Nephron (organoid): Measurements from ENCODE around the gene DGKQ.
A peak's percentile ranks its signal among the peaks of the same experiment; 100 is the strongest.
"Not testable (repeated sequence)": the region's sequence is repeated elsewhere in the genome, so short reads cannot be mapped to it uniquely, and the experiment has no call there.

Experiments used
- H3K27ac Mint-ChIP-seq, 3 experiments: 2 replicates each; pipeline ENCODE4 v1.8.0; 2020; ENCODE audit warnings: mixed read lengths in 3 of 3, mild to moderate bottlenecking in 2 of 3, moderate library complexity in 1 of 3
- H3K27me3 Mint-ChIP-seq: 2 replicates; pipeline ENCODE4 v1.8.0; 2021; ENCODE audit warnings: low read depth, mild to moderate bottlenecking, moderate library complexity, mixed read lengths
- H3K36me3 Mint-ChIP-seq: 2 replicates; pipeline ENCODE4 v1.8.0; 2020; ENCODE audit warnings: low read depth, mixed read lengths
- H3K4me1 Mint-ChIP-seq: 2 replicates; pipeline ENCODE4 v1.8.0; 2020; ENCODE audit warnings: mixed read lengths
- H3K4me3 Mint-ChIP-seq, 3 experiments: 2 replicates each; pipeline ENCODE4 v1.8.0; 2020; ENCODE audit warnings: mild to moderate bottlenecking in 3 of 3, mixed read lengths in 3 of 3, moderate library complexity in 2 of 3
- H3K9me3 Mint-ChIP-seq: 2 replicates; pipeline ENCODE4 v1.8.0; 2020; ENCODE audit warnings: mixed read lengths
- TF ChIP-seq, protein P1 (sequence below), 3 experiments: fragments of 200-600 bp; sonication (generic); IDR thresholded peaks; one replicate each; pipeline ENCODE4 v1.5.0; 2021; ENCODE audit warnings: antibody characterized with exemption in 3 of 3; ENCODE audit not compliant: unreplicated experiment in 3 of 3

The DGKQ gene

DNA sequence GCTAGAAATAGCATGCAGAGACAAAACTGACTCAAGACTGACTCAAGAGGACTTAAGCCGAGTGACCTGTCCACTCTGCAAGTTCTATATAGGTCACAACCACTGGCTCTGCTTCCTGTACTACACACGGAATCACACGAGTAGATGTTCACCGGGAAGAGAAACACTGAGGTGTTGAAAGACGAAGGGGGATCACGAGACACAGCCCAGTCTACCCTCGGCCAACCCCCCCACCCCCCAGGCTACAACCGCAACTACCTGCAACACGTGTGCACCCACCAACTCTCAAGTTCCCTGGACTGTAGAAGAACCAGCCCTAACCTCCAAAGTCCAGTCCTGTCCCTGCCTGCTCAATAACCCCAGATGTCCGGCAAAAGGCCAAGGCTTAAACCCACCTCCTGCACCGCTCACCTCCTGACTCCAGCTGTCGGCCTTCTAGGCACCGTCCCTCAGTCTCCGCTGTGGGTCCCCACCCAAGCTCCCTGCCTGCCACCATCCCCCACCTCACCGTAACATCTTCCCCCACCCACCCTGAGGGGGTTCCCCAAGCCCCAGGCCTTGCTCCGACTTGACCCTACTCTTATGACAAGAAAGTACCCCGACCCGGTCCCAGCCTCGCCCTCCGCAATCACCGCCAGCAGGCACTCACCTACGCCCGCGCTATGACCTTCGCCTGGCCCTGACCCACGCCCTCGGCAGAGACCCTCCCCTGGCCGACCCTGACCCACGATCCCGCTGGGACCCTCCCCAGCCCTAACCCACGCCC, 42.0 kb downstream of the DGKQ start:
- Mint-ChIP-seq H3K27me3 (no peaks in the 10 kb centered on the region), H3K4me3 (peak overlapping the region; percentile 95 to 98 (median 96)), H3K9me3 (no peaks in the 10 kb centered on the region), H3K36me3 (no peaks in the 10 kb centered on the region), H3K4me1 (peaks cover 22% of the 10 kb centered on the region), H3K27ac (peak overlapping the region; percentile 76 to 90 (median 78))
- TF ChIP-seq, protein P1, sequence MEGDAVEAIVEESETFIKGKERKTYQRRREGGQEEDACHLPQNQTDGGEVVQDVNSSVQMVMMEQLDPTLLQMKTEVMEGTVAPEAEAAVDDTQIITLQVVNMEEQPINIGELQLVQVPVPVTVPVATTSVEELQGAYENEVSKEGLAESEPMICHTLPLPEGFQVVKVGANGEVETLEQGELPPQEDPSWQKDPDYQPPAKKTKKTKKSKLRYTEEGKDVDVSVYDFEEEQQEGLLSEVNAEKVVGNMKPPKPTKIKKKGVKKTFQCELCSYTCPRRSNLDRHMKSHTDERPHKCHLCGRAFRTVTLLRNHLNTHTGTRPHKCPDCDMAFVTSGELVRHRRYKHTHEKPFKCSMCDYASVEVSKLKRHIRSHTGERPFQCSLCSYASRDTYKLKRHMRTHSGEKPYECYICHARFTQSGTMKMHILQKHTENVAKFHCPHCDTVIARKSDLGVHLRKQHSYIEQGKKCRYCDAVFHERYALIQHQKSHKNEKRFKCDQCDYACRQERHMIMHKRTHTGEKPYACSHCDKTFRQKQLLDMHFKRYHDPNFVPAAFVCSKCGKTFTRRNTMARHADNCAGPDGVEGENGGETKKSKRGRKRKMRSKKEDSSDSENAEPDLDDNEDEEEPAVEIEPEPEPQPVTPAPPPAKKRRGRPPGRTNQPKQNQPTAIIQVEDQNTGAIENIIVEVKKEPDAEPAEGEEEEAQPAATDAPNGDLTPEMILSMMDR (IDR thresholded peaks at IDR 0.05; ENCODE audit: unreplicated experiment in 3 of 3), result no peak

DNA sequence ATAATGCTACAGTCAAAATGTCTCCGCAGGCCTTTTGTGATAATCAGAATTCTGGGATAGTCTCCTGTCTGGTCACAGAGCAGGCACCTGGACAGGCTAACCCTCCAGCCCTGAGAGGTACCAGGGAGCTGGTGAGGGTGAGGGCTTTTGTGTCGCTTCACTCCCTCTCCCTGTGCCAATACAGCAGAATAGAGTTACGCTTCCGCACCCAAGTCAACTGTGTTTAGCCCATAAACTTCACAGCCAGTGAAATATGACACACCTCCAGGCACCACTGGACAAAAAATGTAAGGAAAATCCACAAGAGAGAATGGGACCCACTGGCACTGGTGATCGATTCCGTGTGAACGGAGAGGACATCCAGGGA, 42.6 kb downstream of the DGKQ start:
- peaks cover 27% of the 10 kb centered on the region for H3K4me1 Mint-ChIP-seq
- H3K4me3 Mint-ChIP-seq, result peak overlapping the region; percentile 95 to 98 (median 96)
- H3K27me3 Mint-ChIP-seq, result no peaks in the 10 kb centered on the region
- peak overlapping the region; percentile 76 to 90 (median 78) for H3K27ac Mint-ChIP-seq
- TF ChIP-seq, protein P1 (IDR thresholded peaks at IDR 0.05; ENCODE audit: unreplicated experiment in 3 of 3), result no peak
- no peaks in the 10 kb centered on the region for H3K36me3 Mint-ChIP-seq
- H3K9me3 Mint-ChIP-seq, result no peaks in the 10 kb centered on the region

DNA sequence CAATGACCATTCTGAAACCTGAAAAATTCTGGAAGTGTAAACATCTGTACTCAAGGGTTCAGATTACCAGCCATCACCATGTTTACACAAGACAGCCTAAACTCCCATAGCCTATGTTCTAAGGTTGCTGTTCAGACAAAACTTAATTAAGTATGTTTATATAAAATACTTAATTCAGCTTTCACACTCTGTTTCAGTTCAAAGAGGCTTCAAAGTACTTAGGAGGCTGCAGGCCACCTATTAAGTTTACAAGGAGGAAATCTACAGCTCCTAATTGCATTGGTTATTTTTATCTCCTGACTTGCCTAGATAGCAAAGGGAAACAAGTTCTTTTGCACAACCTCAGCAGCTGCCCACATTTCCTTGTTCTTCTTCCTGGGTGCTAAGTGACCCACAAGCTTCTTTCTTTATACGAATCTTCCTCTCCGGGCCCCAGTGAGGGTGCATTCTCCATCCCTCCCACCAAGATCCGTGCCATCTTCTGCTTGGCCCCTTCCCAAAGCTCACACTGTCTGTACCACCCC, 43.3 kb downstream of the DGKQ start:
- no peaks in the 10 kb centered on the region for H3K36me3 Mint-ChIP-seq
- H3K27me3 Mint-ChIP-seq, result no peaks in the 10 kb centered on the region
- TF ChIP-seq, protein P1 (IDR thresholded peaks at IDR 0.05; ENCODE audit: unreplicated experiment in 3 of 3), result no peak
- peak overlapping the region; percentile 95 to 98 (median 96) for H3K4me3 Mint-ChIP-seq
- peaks cover 27% of the 10 kb centered on the region for H3K4me1 Mint-ChIP-seq
- H3K27ac Mint-ChIP-seq, result peak overlapping the region; percentile 76 to 90 (median 78)
- H3K9me3 Mint-ChIP-seq, result no peaks in the 10 kb centered on the region

DNA sequence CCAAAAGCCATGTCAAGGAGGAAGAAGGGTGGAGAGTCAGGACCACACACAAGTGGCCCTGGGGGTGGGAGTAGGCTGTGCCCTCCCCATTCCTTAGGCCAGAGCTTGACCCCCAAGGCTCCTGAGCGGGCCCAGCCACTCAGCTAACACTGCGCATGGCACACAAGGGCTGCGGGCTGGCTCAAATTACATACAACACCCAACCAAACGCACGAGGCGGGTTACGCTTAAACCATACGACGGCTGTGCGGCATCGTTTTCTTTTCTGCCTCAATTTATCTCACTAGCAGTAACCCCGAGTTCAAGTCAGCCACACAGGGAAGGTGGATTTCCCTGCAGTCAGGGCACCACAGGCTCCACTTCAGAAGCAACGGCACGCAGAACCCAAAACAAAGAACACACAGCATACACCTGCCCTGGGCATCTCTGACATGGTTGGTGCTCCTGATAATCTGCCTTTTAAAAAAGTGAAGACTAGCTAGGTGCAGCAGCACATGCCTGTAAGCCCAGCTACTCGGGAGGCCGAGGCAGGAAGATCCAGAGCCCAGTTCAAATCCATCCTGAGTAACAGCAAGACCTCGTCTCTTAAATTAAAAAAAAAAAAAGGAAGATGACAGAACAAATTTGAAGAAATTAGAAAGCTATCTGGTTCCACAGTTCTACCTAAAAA, 44.1 kb downstream of the DGKQ start:
- H3K36me3 Mint-ChIP-seq, result no peaks in the 10 kb centered on the region
- H3K27ac Mint-ChIP-seq, result peak overlapping the region in 2 of 3 experiments; percentile 15 to 26
- H3K4me3 Mint-ChIP-seq, result peak overlapping the region; percentile 25 to 65 (median 59)
- no peaks in the 10 kb centered on the region for H3K27me3 Mint-ChIP-seq
- TF ChIP-seq, protein P1 (IDR thresholded peaks at IDR 0.05; ENCODE audit: unreplicated experiment in 3 of 3), result no peak
- H3K9me3 Mint-ChIP-seq, result no peaks in the 10 kb centered on the region
- H3K4me1 Mint-ChIP-seq, result peaks cover 27% of the 10 kb centered on the region

DNA sequence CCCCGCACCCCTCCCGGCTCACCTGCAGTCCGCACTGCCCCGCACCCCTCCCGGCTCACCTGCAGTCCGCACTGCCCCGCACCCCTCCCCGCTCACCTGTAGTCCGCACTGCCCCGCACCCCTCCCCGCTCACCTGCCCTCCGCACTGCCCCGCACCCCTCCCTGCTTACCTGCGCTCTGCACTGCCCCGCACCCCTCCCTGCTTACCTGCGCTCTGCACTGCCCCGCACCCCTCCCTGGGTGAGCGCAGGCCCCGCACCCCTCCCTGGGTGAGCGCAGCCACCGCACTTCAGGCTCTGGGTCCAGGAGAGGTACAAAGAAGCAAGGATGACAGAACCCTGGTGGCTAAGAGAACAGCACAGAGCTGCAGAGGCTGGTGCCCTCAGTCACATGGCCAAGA, 45.8 kb downstream of the DGKQ start:
- not testable (repeated sequence) for H3K4me3 Mint-ChIP-seq, H3K27ac Mint-ChIP-seq, H3K9me3 Mint-ChIP-seq, H3K36me3 Mint-ChIP-seq, H3K27me3 Mint-ChIP-seq
- H3K4me1 Mint-ChIP-seq, result peaks cover 22% of the 10 kb centered on the region

DNA sequence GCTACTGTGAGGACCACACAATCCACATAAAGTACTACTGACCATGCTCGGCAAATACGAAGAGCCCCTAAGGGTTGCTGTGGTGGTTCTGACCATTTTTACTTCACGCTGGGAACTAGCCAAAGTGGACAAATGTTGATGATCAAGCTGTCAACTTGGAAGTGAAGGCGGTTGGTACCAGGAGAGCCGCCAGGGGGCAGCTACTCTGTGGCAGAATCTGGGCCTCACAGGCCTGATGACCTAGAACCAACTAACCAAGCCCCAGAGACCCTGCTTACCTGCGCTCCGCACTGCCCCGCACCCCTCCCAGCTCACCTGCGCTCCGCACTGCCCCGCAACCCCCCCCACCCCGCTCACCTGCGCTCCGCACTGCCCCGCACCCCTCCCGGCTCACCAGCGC, 46.8 kb downstream of the DGKQ start:
- Mint-ChIP-seq H3K36me3 (peaks cover 10% of the 10 kb centered on the region), H3K4me1 (peaks cover 19% of the 10 kb centered on the region), H3K27ac (peak overlapping the region in 1 of 3 experiments; percentile 27), H3K27me3 (no peaks in the 10 kb centered on the region), H3K9me3 (no peaks in the 10 kb centered on the region), H3K4me3 (no peak overlapping the region)
- TF ChIP-seq, protein P1 (IDR thresholded peaks at IDR 0.05; ENCODE audit: unreplicated experiment in 3 of 3), result peak; percentile 39 to 46 (median 43)
